ENCODE measurements around the gene R3HDM1. TPM values are rescaled to one million over a fixed set of nuclear protein-coding genes. Genes with fewer than 3 reads are reported as not detected.

Gene R3HDM1
- total RNA-seq, 4 donors from 2014 or later: 13.7 to 22.3 (median 19.2) TPM

DNA sequence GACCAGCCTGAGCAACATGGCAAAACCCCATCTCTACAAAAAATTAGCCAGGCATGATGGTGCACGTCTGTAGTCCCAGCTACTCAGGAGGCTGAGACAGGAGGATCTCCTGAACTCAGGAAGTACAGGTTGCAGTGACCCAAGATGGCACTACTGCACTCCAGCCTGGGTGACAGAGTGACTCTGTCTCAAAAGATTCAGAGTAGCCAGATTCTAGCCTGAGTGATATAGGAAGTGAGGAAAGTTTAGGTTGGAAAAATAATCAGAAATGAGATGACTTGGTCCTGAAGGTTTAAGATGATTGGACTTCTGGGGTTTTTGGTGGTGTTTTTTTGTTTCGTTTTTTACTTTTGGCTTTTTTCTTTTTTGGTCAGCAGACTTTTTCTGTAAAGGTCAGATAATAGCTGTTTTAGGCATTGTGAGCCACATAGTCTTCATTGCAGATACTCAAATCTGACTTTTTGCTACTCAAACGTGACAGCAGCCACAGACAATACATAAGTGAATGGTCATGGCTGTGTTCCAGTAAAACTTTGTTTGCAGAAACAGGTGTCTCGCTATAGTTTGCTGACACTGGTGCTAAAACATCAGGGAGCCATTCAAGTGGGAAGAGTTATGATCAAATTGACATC lies 106.3 kb downstream of the R3HDM1 start:
- in situ Hi-C loops (cut with MboI; ENCODE audit: low pct_ligation_motif_present in 1 of 4, low pct_unique_long_range_greater_than_20kb in 1 of 4, low sequenced_read_pairs in 3 of 4): no loop called here
- Histone ChIP-seq H3K9me3 (no peaks in the 10 kb centered on the region), H3K4me3 (no peak overlapping the region), H3K27ac (no peak overlapping the region), H3K36me3 (peaks cover 0 to 7% (median 3%) of the 10 kb centered on the region in 4 donors), H3K4me1 (peaks cover 0 to 16% (median 0%) of the 10 kb centered on the region in 4 donors), H3K27me3 (no peaks in the 10 kb centered on the region)
- TF ChIP-seq POLR2AphosphoS5 (IDR thresholded peaks at IDR 0.05) (no peak), POLR2A (IDR thresholded peaks at IDR 0.05) (no peak), EP300 (IDR thresholded peaks at IDR 0.05; ENCODE audit: low read depth) (no peak)
- TF ChIP-seq, protein P1, sequence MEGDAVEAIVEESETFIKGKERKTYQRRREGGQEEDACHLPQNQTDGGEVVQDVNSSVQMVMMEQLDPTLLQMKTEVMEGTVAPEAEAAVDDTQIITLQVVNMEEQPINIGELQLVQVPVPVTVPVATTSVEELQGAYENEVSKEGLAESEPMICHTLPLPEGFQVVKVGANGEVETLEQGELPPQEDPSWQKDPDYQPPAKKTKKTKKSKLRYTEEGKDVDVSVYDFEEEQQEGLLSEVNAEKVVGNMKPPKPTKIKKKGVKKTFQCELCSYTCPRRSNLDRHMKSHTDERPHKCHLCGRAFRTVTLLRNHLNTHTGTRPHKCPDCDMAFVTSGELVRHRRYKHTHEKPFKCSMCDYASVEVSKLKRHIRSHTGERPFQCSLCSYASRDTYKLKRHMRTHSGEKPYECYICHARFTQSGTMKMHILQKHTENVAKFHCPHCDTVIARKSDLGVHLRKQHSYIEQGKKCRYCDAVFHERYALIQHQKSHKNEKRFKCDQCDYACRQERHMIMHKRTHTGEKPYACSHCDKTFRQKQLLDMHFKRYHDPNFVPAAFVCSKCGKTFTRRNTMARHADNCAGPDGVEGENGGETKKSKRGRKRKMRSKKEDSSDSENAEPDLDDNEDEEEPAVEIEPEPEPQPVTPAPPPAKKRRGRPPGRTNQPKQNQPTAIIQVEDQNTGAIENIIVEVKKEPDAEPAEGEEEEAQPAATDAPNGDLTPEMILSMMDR (IDR thresholded peaks at IDR 0.05): no peak
- intact Hi-C loops (cut with DNase I; ENCODE audit: low total_unique reads): no loop called here
- no peak for DNase-seq
- WGBS, 2 donors (ENCODE audit: low coverage in 1 of 2): 65 to 73% methylated on average over 3 to 4 of the region's 4 CpGs

- WGBS, 2 donors (ENCODE audit: low coverage in 1 of 2): 87% methylated on average over 3 of the region's 3 CpGs
- DNase-seq: no peak
- Histone ChIP-seq H3K36me3 (peaks cover 0 to 7% (median 3%) of the 10 kb centered on the region in 4 donors), H3K4me1 (peaks cover 0 to 15% (median 0%) of the 10 kb centered on the region in 4 donors), H3K9me3 (no peaks in the 10 kb centered on the region), H3K4me3 (no peak overlapping the region), H3K27ac (no peak overlapping the region), H3K27me3 (no peaks in the 10 kb centered on the region)
- intact Hi-C loops (cut with DNase I; ENCODE audit: low total_unique reads): no loop called here
- in situ Hi-C loops (cut with MboI; ENCODE audit: low pct_ligation_motif_present in 1 of 4, low pct_unique_long_range_greater_than_20kb in 1 of 4, low sequenced_read_pairs in 3 of 4): no loop called here
- TF ChIP-seq, protein P1 (IDR thresholded peaks at IDR 0.05): no peak
- TF ChIP-seq POLR2A (IDR thresholded peaks at IDR 0.05) (no peak), EP300 (IDR thresholded peaks at IDR 0.05; ENCODE audit: low read depth) (no peak), POLR2AphosphoS5 (IDR thresholded peaks at IDR 0.05) (no peak)
Observed at GRCh38 chr2:135638825-135639224, 107.5 kb downstream of the R3HDM1 start.

GRCh38 chr2:135641156-135642068 lies 110.1 kb downstream of the R3HDM1 start:
- H3K4me3 ChIP-seq: no peak overlapping the region
- H3K27me3 ChIP-seq: no peaks in the 10 kb centered on the region
- no peaks in the 10 kb centered on the region for H3K9me3 ChIP-seq
- intact Hi-C loops (cut with DNase I; ENCODE audit: low total_unique reads) (no loop called here), in situ Hi-C loops (cut with MboI; ENCODE audit: low pct_ligation_motif_present in 1 of 4, low pct_unique_long_range_greater_than_20kb in 1 of 4, low sequenced_read_pairs in 3 of 4) (no loop called here)
- WGBS, 2 donors (ENCODE audit: low coverage in 1 of 2): 82 to 95% methylated on average over 4 to 7 of the region's 7 CpGs
- no peak for DNase-seq
- H3K27ac ChIP-seq: no peak overlapping the region
- peaks cover 0 to 14% (median 4%) of the 10 kb centered on the region in 4 donors for H3K36me3 ChIP-seq
- no peaks in the 10 kb centered on the region for H3K4me1 ChIP-seq
- no peak for TF ChIP-seq EP300 (IDR thresholded peaks at IDR 0.05; ENCODE audit: low read depth)
- no peak for TF ChIP-seq POLR2A (IDR thresholded peaks at IDR 0.05)
- TF ChIP-seq, protein P1 (IDR thresholded peaks at IDR 0.05): no peak
- no peak for TF ChIP-seq POLR2AphosphoS5 (IDR thresholded peaks at IDR 0.05)

GRCh38 chr2:135647836-135648579 lies 116.7 kb downstream of the R3HDM1 start:
- H3K4me3 ChIP-seq: no peak overlapping the region
- 80 to 83% methylated on average over 2 of the region's 2 CpGs for WGBS, 2 donors (ENCODE audit: low coverage in 1 of 2)
- DNase-seq: no peak
- in situ Hi-C loops (cut with MboI; ENCODE audit: low pct_ligation_motif_present in 1 of 4, low pct_unique_long_range_greater_than_20kb in 1 of 4, low sequenced_read_pairs in 3 of 4): no loop called here
- no peak overlapping the region for H3K27ac ChIP-seq
- no peaks in the 10 kb centered on the region for H3K9me3 ChIP-seq
- no peak for TF ChIP-seq POLR2A (IDR thresholded peaks at IDR 0.05)
- H3K36me3 ChIP-seq: peaks cover 0 to 12% (median under 1%) of the 10 kb centered on the region in 4 donors
- H3K4me1 ChIP-seq: no peaks in the 10 kb centered on the region
- no peaks in the 10 kb centered on the region for H3K27me3 ChIP-seq
- intact Hi-C loops (cut with DNase I; ENCODE audit: low total_unique reads): no loop called here
